Gastroesophageal sphincter (tissue), 3 donors: Measurements from ENCODE around the gene NRIP2.

Experiments used
- CTCF ChIP-seq, 4 experiments: fragments of 200-600 bp in 2 of 4; fragments of 450-650 bp in 2 of 4; sonication (generic) in 1 of 4; IDR thresholded peaks; one replicate each; pipeline ENCODE4 v1.5.1; 2017 to 2019; ENCODE audit warnings: antibody characterized with exemption in 4 of 4, mild to moderate bottlenecking in 2 of 4, moderate library complexity in 2 of 4
- EP300 ChIP-seq: sonication (generic); formaldehyde crosslinking; IDR thresholded peaks from one replicate; pipeline ENCODE4 v1.6.1; 2017; ENCODE audit warnings: antibody characterized with exemption, mild to moderate bottlenecking
- POLR2A ChIP-seq, 2 donors: fragments of 450-650 bp; IDR thresholded peaks; one replicate each; pipeline ENCODE4 v1.6.1; 2017; ENCODE audit warnings: antibody characterized with exemption in 2 of 2, mild to moderate bottlenecking in 2 of 2, moderate library complexity in 1 of 2
- POLR2AphosphoS5 ChIP-seq: sonication (generic); formaldehyde crosslinking; IDR thresholded peaks from one replicate; pipeline ENCODE4 v1.6.1; 2017; ENCODE audit warnings: antibody characterized with exemption

GRCh38 chr12:2841056-2841650 lies 6.3 kb upstream of the NRIP2 start:
- TF ChIP-seq CTCF (IDR thresholded peaks at IDR 0.05), result no peak
- TF ChIP-seq POLR2A (IDR thresholded peaks at IDR 0.05), result no peak
- TF ChIP-seq POLR2AphosphoS5, result no peak
- TF ChIP-seq EP300, result no peak
